ENCODE results near the gene GPX3. TPM values are rescaled to one million over a fixed set of nuclear protein-coding genes. Genes with fewer than 3 reads are reported as not detected.

The GPX3 gene
- total and polyA plus RNA-seq, 2 of the 8 experiments (the other 6 are each of a cell fraction or from before 2014, with no cell fraction given), result 27.8 to 77.9 TPM

GRCh38 chr5:151077967-151078366, 57.6 kb downstream of the GPX3 start:
- Histone ChIP-seq H2AFZ (ENCODE audit: low read length) (no peak overlapping the region), H3K23me2 (ENCODE audit: low read depth, low read length) (peaks cover 3% of the 10 kb centered on the region), H3K4me2 (ENCODE audit: insufficient read depth in 1 of 2, low read depth in 2 of 2, low read length in 2 of 2) (no peak overlapping the region), H2BK15ac (ENCODE audit: low read length) (no peak overlapping the region), H2BK20ac (ENCODE audit: low read length) (no peak overlapping the region), H3K9me3 (ENCODE audit: insufficient read depth in 2 of 2, low read depth in 1 of 2, low read length in 1 of 2) (no peaks in the 10 kb centered on the region), H4K20me1 (replicated peaks in 1 of 2; ENCODE audit: control insufficient read depth in 1 of 2, insufficient read depth in 2 of 2, low read length in 2 of 2) (no peaks in the 10 kb centered on the region), H3K4me3 (ENCODE audit: extremely low read depth in 1 of 4, insufficient read depth in 2 of 4, low read depth in 3 of 4, low read length in 4 of 4) (no peak overlapping the region), H3K14ac (ENCODE audit: insufficient read length) (no peak overlapping the region), H3K4me1 (replicated peaks in 1 of 4; ENCODE audit: control insufficient read depth in 3 of 4, insufficient read depth in 4 of 4, low read length in 3 of 4) (peaks cover 0 to 6% (median 2%) of the 10 kb centered on the region in 4 experiments; a peak in 5 of 7 replicates), H3K27ac (ENCODE audit: low read depth, low read length) (no peak overlapping the region), H4K5ac (ENCODE audit: insufficient read length, low read depth, low read length) (no peak overlapping the region), H2BK12ac (ENCODE audit: low read depth, low read length) (no peak overlapping the region), H3K4ac (replicated peaks; ENCODE audit: insufficient read length, low read depth, low read length) (no peak overlapping the region), H3K9ac (replicated peaks in 1 of 4; ENCODE audit: extremely low read depth in 1 of 4, low read depth in 3 of 4, low read length in 3 of 4) (no peak overlapping the region), H3K23ac (ENCODE audit: insufficient read length) (no peak overlapping the region), H4K91ac (replicated peaks; ENCODE audit: insufficient read length, low read length) (no peak overlapping the region), H3K79me2 (ENCODE audit: control insufficient read depth in 1 of 2, insufficient read depth in 2 of 2, low read length in 2 of 2) (peaks cover 3 to 37% of the 10 kb centered on the region in 2 experiments; a peak in 3 of 4 replicates), H3K56ac (replicated peaks; ENCODE audit: insufficient read length, low read depth, low read length) (no peak overlapping the region), H4K8ac (ENCODE audit: extremely low read depth, insufficient read depth, low read length) (no peak overlapping the region), H2BK5ac (ENCODE audit: low read depth, low read length) (no peak overlapping the region), H2BK120ac (replicated peaks; ENCODE audit: low read depth, low read length) (no peak overlapping the region), H3K27me3 (replicated peaks in 1 of 4; ENCODE audit: control insufficient read depth in 3 of 4, extremely low read depth in 1 of 4, insufficient read depth in 3 of 4, low read length in 3 of 4) (no peaks in the 10 kb centered on the region), H3K18ac (ENCODE audit: extremely low read depth, low read length) (no peak overlapping the region), H2AK5ac (ENCODE audit: low read depth, low read length) (no peak overlapping the region), H3K36me3 (ENCODE audit: control insufficient read depth in 2 of 4, insufficient read depth in 4 of 4, low read length in 3 of 4) (no peaks in the 10 kb centered on the region), H3K79me1 (ENCODE audit: low read depth, low read length) (peaks cover 5% of the 10 kb centered on the region; the same call in 1 of the 2 replicates)
- no peak for DNase-seq (ENCODE audit: low read depth in 1 of 2, low spot score in 2 of 2)
- TF ChIP-seq TBP (IDR thresholded peaks at IDR 0.05; ENCODE audit: low read depth, low read length), result no peak
- TF ChIP-seq CTBP2 (IDR thresholded peaks at IDR 0.05; ENCODE audit: borderline replicate concordance, insufficient read depth, insufficient read length, low read length), result no peak
- TF ChIP-seq GABPA (IDR thresholded peaks at IDR 0.05; ENCODE audit: borderline replicate concordance, insufficient read depth, low read length), result no peak
- no peak for TF ChIP-seq SAP30 (IDR thresholded peaks at IDR 0.05; ENCODE audit: insufficient read depth, insufficient replicate concordance, low read length)
- no peak for TF ChIP-seq JUN (IDR thresholded peaks at IDR 0.05; ENCODE audit: low read depth, low read length)
- TF ChIP-seq EZH2 (IDR thresholded peaks at IDR 0.05; ENCODE audit: low read depth, low read length, severe bottlenecking), result no peak
- TF ChIP-seq POLR2A (IDR thresholded peaks at IDR 0.05; ENCODE audit: control extremely low read depth in 1 of 2, low read depth in 2 of 2, low read length in 2 of 2), result no peak
- no peak for TF ChIP-seq KDM5A (IDR thresholded peaks at IDR 0.05; ENCODE audit: low read length)
- TF ChIP-seq BACH1 (IDR thresholded peaks at IDR 0.05; ENCODE audit: low read length), result no peak
- TF ChIP-seq MAX (IDR thresholded peaks at IDR 0.05), result no peak
- TF ChIP-seq SRF (IDR thresholded peaks at IDR 0.05; ENCODE audit: low read depth, low read length), result no peak
- no peak for TF ChIP-seq TAF1 (IDR thresholded peaks at IDR 0.05; ENCODE audit: low read depth, low read length)
- TF ChIP-seq CHD1 (IDR thresholded peaks at IDR 0.05; ENCODE audit: low read depth, low read length), result no peak
- CTCF ChIA-PET (ENCODE audit: partially characterized antibody), result interaction anchor here (1.1 to 28.6 kb wide), 3 partner anchors 13 to 37 kb away, joined by 3 to 442 read pairs (median 5); no protein-coding TSS in a partner anchor
- WGBS, 2 experiments (ENCODE audit: extremely low coverage in 1 of 2, insufficient coverage in 1 of 2, insufficient read length in 1 of 2, insufficient replicate concordance in 2 of 2, low coverage in 1 of 2, low lambda C conversion rate in 2 of 2, missing lambda C conversion rate in 1 of 2), result 87% methylated on average over 3 of the region's 3 CpGs; no CpG with 5 or more reads in 1 of the 2 experiments
- POLR2A ChIA-PET (ENCODE audit: partially characterized antibody), result no interaction called here
- no peak for FAIRE-seq
